ENCODE measurements around the gene LYPD6B.

LYPD6B gene

DNA sequence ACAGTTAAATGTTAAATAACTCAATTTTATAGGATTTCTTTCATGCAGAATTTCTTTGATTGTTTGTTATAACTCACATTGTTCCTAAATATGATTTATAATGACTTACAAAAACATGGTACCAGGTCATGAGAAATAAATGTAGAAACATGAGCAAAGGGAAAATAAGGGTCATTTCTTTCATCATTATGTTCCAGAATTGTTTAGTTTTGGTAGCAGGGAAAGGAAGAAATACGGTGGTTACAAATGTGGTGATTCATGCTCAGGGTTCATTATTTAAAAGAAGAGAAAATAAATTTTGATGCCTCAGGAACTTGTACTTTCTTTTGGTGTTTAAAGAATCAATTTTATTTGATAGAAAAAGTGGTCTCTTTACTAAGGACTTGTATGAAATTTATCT, 4.4 kb downstream of the LYPD6B start:
- no peak for FAIRE-seq

DNA sequence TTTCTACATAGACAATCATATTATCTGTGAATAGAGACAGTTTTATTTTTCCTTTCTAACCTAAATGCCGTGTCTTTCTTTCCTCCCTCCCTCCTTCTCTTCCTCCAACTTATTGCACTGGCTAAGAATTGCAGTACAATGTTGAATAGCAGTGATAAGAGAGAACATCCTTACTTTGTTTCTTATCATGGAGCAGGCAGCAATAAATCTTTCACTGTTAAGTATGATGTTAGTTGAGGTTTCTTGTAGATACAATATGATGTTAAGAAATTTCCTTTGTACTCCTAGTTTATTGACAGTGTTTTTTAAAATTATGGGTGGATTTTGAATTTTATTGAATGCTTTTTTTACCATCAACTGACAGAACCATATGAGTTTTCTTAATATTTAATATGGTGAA, 6.0 kb downstream of the LYPD6B start:
- no peak for FAIRE-seq

DNA sequence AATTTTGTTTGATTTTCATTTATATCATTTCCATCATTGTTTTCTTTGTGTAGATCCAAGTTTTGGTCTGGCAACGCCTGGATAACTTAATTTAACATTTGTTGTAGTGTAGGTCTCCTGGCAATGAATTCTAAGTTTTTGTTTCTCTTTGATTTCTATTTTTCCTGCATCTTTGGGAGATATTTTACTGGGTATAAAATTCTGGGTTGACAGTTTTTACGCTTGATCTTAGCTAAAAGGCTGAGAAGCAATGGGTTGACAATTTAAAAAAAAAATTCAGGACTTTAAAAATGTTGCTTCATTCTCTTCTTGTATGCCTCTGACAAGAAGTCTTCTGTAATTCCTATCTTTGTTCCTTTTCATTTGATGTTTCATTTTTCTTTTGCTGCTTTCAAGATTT, 8.6 kb downstream of the LYPD6B start:
- no peak for FAIRE-seq

DNA sequence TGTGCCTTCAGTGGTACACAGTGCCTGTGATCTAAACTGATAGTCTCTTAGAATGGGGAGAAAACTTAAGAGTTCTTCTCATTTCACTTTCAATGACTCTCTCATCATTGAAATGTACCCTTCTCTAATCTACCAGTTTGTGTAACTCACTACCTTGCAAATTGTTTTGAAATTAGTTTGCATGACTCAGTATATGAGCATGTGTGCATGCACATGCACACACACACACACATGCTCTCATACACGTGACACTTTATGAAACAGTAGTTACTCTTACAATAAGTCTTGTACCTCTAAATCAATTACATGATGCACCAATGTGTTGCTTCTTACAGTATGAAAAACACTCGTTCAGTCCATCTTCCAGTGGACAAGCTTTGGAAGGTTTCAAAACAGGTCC, 10.6 kb downstream of the LYPD6B start:
- no peak for FAIRE-seq

DNA sequence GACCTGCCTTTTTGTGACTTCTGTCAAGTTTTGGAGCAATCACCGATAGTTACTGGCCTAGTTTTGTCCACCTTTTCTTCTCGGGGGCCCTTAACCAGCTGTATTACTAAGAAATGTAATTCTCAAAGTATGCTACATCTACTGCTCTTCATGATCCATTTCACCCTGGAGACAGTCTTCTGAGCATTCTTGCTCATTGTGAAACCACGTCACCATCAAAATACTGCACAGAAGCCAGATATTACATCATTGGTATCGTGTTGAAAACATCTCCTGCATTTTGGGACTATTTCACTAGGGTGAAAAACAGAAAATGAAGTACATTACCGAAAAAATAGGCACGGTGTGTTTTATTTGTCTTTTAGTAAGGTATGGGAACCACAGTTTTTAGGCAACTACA, 11.7 kb downstream of the LYPD6B start:
- no peak for FAIRE-seq

DNA sequence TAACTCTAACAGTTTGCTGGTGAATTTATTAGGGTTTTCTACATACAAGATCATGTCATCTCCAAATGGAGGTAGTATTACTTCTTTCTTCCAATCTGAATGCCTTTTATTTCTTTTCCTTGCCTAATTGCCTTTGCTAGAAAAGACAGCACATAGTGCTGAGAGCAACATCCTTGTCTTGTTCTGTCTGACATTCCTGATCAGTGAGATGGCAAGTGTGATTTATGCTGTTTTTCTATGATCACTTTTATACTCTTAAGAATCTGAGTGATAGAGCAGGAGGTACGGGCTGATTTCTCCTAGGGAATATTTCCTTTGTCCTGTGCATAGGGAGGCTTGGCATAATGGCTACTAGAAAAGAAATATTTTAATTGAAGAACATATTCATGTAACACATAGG, 17.3 kb downstream of the LYPD6B start:
- FAIRE-seq: no peak

DNA sequence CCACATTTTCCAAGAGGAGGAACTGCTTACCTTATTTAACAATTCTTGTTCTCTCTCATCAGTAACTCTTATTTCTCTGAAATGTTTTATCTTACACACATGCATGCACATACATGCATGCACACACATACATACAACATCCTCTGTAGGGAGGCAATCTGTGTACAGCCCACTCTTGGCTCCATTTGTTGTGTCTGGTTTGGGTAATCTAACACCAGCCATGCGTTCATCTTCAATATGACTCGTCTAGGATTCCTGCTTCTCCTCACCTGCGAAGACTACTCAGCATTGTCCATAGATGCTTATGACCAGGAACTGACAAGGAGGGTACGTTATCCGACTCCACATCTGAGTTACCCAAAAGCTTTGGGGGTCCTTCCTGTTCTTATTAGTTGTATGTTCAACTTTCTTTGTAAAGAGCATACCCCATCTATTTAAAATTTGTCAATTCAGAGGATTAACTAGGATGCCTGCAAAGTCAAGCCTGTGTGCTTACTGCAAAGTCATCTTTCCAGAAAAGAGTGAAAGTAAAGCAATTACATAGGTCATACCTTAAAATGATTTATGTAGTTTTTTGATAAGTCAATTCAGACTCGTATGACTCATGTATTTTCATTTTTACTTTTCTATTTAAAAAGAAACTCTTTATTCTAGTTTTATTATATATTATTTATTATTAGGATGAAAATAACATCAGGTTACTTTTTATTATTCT, 18.2 kb downstream of the LYPD6B start:
- no peak for FAIRE-seq

DNA sequence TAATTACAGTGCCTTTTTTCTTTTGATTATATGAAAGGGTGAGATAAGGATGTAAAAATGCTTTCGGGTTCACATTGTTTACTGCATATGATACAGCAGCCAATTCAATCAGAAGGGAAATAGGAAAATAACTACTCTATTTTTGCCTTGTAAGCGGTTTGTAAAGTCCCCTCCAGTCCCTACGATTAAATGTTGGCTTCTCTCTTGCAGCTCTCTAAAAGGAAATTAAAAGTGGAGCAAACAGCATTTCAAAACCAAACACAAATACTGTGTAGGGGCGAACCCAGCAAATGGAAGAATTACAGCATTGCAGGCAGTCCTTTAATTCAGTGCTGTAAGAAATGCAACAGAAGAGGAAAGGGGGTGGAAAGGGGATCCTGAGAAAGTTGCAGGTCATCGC, 18.9 kb downstream of the LYPD6B start:
- no peak for FAIRE-seq

DNA sequence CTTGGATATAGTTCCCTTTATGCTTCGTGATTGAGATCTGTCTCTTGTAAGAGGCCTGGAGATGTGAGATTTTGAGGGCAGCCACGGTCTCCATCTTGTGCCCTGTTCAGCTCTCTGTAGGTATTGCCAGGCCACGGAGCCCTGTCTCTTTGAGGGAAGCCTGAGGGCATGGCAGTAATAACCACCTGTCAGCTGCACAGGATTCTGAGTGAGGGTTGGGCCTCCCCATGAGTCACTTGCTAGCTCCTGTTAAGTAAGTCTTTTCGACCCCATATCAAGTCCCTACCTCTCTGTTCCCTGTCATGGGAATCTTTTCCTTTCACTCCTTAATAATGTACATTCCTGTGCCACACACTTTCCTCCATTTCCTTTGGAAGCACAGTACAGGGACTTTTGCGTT, 20.4 kb downstream of the LYPD6B start:
- FAIRE-seq: no peak

DNA sequence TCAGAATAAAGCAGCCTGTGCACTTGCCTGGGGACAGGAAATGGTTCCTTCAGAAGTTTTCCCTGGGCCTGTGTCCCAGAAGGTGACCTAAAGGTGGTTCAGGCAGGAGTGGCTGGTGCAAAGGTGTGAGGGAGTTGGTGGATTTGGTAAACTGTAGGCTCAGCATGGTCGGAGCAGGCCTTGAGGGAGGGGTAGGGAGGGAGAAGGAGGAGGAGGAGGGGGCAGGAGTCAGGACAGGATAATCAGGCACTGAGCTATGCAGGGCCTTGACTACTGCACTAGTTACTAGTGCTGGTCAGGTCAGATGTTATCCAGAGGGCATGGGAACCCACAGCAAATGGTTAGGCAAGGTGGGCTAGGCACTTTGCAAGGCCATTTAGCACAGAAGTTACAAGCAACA, 21.3 kb downstream of the LYPD6B start:
- FAIRE-seq: no peak

DNA sequence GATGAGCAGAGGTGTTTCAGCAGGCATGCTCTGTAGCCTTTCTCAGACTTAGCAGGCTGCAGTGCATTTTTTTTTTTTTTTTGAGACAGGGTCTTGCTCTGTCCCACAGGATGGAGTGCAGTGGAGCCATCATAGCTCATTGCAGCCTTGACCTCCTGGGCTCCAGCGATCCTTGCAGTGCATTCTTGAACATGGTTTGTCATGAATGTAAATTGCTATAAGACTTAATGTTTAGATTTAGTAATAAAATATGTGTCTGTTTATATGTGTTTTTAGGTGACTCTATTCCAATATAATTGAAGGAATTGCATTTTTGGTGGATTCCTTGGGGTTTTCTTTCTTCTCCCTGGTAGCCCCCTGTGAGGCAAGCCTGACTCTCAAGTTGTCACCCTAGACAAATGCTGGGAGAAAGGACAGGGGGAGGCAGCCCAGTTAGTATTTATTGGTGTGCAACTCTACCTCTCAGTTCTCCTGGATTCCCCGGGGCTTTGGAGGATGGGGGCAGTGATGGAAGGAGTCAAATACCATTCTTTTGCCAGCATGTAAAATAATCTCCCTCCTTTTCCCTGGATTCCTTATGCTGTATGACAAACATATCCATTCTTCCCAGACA, 22.7 kb downstream of the LYPD6B start:
- FAIRE-seq: no peak

DNA sequence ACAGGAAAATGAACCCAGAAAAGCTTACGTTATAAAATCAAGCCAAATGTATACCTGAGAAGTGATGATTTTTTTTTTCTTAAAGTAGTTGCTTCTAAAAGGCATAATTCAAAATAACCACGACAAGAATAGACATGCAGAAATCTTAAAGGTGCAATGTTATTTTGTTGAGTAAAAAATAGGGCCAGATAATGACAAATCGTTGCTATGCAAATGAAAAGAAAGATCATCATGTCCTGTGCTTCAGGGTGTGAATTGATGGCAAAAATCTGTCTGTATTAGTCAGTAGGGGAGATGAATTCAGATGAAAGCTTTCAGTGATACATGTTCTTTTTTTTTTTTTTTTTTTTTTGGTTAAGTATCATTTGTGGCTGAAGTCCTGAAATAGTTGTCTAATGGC, 24.0 kb downstream of the LYPD6B start:
- no peak for FAIRE-seq

DNA sequence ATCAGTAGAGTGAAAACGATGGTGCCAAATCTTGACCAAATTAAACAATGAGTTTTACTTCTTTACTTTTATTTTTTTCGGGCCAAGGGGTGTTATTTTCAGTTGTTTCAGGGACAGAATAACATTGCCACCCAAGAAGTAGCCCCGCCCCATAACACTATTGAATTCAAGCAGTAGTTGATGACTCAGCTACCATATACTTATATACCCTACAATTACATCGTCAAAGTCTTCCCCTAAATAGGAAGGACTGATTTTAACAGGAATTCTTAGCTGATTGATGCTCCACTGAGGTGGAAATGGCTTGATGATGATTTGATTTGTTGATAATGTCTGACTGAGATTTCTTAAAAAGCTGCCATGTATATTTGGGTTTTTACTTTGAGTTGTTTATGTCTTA, 24.7 kb downstream of the LYPD6B start:
- no peak for FAIRE-seq

DNA sequence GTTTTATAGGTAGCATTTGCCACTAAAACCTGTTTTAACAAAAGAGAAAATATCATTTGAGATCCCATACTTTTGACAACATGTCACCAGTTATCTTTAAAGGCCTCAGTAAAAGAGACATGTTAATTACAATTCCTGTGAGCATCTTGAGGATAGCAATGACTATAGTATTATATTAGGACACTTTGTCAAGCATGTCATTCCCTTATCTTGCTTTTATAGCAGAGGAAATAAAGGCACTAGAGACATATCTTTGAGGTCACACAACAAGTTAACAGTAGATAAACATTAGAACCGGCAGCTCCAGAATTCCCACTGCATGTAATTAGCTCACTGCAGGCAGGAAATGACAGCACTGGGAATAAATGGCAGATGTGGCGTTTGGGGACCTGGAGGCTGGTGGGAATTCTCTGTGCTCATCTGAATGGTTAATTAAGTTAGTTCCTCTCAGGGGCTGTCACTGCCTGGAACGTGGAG, 25.9 kb downstream of the LYPD6B start:
- peak; percentile 36 for FAIRE-seq

DNA sequence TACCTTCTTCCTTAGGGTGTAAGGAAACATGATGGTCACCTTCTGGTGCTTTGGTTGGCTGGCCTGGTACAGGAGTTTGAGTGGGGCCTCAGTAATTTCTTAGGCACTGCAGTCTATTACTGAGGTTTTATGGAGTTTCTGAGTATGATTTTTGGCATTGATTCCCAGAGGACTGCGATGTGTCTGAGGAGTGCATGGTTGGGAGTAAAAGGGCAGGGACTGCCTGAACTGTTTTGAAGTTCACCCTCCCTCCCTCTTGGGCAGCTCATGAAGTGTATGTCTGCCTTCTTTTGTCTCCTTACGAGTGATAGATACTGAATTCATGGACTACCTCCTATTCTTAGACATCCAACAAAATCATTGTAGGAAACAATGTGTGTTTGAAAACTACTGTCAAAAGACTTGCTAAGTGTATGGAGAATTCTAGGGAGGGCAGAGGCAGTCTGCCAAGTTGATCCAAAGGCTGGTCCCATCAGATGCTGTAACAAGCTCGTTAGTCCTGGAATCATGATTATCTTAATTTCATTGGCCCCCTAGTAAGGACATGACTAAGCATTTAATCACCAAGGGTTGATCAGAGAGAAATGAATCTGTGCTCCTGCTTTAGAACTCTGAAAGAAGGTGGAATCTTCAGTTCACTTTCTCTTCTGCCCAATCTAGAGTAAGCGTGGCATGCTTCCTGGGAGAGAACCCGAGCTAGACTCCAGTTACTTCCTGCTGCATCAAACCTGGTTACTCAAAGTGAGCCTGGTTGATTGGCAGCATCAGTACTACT, 26.5 kb downstream of the LYPD6B start:
- FAIRE-seq: no peak

DNA sequence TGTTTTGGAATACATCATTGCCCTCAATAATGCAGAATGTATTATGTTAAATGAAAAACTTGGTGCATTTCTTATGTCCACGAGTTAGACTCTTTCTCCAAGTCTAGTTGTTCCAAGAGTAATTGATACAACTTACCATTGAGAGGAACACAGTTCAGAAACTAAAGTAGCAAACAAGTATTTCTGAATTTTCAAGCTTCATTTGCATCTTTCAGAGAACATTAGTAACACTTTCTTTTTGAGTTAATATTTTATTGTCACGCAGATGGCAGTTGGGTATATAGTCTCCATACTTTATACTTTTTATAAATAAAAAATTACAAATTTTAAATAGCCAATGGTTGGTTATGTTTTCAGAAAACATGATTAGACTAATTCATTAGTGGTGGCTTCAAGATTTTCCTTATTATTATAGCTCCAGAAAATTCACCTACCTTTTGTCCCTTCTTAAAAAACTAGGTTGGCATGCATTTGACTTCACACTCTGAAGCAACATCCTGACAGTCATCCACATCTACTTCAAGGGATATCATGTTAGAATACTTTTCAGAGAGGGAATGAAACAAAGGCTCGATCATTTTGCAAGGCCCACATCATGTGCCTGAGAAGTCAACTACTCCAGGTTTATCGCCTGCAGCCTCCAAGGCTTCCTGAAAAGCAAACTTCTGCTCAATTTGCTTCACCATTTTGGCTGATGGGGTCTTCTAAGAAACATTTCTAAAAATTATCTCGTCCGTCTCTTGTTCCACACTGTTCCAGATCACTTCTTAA, 29.9 kb downstream of the LYPD6B start:
- FAIRE-seq: no peak

DNA sequence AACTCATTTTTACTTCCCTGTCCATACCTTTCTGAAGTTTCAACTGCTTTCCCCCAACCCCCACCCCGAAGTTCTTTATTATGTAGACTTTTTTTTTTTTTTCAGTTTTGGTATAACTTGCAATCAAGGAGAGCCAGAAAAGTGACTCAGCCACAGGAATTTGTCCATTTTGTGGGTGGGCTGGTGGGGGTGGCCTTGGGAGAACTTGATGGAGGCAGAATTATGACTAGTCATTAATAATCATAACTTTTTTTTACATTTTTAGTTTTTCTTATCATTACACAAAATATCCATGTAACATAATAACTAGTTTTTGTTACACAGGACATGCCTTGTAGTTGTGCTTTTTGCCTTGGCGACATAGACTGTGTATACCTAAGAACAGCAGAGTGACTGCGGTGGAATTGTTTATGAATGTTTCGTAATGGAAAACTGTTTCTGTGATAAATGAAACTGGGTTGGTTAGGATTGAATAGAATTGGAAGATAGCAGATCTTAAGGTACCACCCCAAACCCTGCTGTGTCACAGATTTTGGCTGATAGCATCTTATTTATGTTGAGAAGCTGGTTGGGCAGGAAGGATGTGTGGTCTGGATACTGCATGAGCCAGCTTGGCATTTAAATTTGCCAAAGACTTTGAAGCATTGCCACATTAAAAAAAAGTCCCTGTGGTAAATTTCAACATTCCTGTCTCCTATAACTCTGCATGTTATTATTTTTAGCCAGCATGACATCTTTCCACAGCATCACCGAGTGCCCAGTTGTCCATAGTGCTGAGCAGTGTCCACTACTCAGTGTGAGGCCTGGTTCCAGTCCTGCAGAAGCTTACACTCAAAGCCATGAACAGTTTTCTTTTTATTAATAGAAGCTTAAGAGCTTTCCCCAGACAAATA, 30.7 kb downstream of the LYPD6B start:
- FAIRE-seq: no peak

DNA sequence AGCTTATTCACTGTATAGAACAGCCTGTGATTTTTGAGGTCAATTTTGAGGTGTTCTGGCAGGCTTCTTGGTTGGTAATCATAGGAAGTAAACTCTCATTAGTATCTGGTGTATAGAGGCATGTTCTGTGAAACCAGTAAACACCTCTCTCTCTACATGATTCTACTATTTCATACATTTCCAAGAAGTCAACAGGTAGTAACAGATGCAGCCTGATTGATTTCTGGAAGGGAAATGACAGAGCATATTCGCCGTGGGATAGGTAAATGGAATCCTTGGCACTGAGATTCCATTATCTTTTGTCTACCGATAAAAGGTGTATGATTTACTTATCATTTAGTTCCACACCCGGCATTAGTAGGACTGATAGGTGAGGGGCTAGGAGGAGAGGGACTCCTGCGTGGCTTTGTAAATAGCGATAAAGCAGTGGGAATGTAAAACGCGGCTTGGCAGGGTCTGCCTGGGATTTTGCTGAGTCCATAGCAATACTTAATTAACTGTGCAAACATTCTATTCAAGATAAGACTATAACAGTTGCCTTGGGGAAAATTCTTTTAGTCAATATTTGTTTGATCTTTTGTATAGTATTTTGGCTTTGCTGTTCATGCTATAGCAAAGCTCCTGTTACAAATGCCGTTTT, 32.3 kb downstream of the LYPD6B start:
- no peak for FAIRE-seq

DNA sequence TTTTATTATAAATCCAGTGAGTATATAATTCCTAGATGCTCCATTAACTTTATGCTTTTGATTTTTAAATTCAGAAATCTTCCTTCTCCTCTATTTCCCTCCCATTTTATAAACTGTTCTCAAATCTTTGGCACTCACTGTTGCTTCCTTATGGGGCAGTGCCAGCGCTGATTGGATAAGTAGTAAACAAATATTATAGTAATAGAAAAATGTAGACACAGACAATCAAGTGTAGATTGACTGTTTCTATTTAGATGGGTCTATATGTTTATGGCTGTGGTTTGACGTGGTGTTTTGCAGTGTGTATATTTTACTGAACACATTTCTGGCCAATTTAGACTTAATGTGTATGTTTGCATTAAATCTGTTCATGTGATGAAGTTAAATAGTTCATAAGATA, 36.6 kb downstream of the LYPD6B start:
- FAIRE-seq: no peak

DNA sequence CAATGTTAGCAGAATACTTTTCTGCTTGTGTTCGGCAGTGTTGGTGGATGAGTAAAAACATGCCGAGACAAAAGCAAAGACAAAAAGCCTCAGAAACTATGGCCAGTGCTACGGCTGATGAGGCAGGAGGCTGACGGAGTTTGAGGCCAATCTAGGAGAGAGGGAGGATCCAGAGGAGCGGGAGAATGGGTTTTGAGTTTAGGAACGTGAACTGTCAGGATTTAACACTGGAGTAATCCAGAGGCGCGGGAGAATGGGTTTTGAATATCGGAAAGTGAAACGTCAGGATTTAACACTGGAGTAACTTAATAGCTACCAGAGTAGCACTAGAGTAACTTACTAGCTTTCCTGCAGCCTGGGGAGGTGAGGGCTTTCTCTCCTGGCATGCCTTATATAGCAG, 37.4 kb downstream of the LYPD6B start:
- FAIRE-seq: no peak

DNA sequence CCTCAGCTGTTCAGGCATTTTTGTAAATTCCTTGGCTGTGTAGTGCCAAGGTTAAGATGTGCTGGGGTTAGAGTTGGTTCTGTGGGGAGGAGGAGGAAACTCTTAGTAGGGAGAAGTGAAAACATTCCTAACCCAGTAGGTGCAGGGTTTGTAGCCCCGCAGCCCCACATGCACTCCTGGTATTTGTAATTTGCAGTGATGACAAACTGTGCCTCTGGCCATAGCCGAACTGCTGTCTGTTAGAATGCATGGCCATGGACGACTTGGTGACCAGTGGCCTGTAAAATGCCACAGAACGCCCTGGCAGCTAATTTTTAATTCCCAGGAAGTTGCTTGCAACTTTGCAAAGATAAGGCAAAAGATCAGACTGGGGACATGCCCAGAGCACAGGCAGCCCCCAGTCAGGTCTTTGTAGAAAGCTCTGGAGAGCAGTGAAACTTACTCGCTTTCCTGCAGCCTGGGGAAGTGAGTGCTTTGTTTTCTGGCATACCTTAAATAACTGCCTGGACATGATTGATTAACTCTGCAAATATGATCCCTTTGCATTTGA, 38.4 kb downstream of the LYPD6B start:
- FAIRE-seq: no peak

Data from colon (tissue), 2 donors.